ENCODE data around the gene EXOG. TPM values are rescaled to one million over a fixed set of nuclear protein-coding genes. Genes with fewer than 3 reads are reported as not detected.

Gene EXOG
- total RNA-seq, 4 donors from 2014 or later, result 14.9 to 37.8 (median 30.8) TPM

DNA sequence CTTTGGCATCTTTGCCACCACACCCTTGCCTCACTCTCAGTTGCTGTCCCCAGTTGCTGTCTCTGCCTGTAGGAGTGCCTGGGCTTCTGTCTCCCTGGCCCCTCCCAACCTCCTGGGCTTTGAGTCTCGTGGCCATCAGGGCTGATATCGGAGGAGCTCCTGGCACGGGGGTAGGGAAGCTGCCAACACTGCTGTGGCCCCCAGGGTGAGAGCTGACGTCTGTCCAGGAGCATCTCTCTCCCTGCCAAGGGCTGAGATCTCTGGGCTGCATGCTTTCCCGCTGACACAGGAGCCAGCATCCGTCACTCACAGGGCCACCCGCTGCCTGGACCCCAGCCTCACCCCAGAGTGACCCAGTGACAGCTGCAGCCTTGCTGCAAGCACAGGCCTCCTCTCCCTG, 47.4 kb downstream of the EXOG start:
- H3K27me3 ChIP-seq, result no peaks in the 10 kb centered on the region
- no peak for DNase-seq (ENCODE audit: extremely low spot score)
- intact Hi-C loops (cut with DNase I), result no loop called here
- H3K4me3 ChIP-seq, result no peak overlapping the region
- H3K27ac ChIP-seq (replicated peaks in 1 of 4), result no peak overlapping the region
- no peak for TF ChIP-seq POLR2AphosphoS5 (IDR thresholded peaks at IDR 0.05)
- no peak for TF ChIP-seq POLR2A (IDR thresholded peaks at IDR 0.05; ENCODE audit: low read depth)
- no peak for TF ChIP-seq EP300 (IDR thresholded peaks at IDR 0.05)
- TF ChIP-seq, protein P1, sequence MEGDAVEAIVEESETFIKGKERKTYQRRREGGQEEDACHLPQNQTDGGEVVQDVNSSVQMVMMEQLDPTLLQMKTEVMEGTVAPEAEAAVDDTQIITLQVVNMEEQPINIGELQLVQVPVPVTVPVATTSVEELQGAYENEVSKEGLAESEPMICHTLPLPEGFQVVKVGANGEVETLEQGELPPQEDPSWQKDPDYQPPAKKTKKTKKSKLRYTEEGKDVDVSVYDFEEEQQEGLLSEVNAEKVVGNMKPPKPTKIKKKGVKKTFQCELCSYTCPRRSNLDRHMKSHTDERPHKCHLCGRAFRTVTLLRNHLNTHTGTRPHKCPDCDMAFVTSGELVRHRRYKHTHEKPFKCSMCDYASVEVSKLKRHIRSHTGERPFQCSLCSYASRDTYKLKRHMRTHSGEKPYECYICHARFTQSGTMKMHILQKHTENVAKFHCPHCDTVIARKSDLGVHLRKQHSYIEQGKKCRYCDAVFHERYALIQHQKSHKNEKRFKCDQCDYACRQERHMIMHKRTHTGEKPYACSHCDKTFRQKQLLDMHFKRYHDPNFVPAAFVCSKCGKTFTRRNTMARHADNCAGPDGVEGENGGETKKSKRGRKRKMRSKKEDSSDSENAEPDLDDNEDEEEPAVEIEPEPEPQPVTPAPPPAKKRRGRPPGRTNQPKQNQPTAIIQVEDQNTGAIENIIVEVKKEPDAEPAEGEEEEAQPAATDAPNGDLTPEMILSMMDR (IDR thresholded peaks at IDR 0.05), result no peak
- H3K36me3 ChIP-seq, result no peaks in the 10 kb centered on the region
- peaks cover 0 to 47% (median 0%) of the 10 kb centered on the region in 4 donors for H3K4me1 ChIP-seq
- WGBS, result 34% methylated on average over 3 of the region's 7 CpGs
- no peaks in the 10 kb centered on the region for H3K9me3 ChIP-seq

- no peak for TF ChIP-seq EP300 (IDR thresholded peaks at IDR 0.05)
- TF ChIP-seq, protein P1 (IDR thresholded peaks at IDR 0.05), result no peak
- TF ChIP-seq POLR2A (IDR thresholded peaks at IDR 0.05; ENCODE audit: low read depth), result no peak
- no peak for TF ChIP-seq POLR2AphosphoS5 (IDR thresholded peaks at IDR 0.05)
- 100% methylated on average over 3 of the region's 3 CpGs for WGBS
- Histone ChIP-seq H3K4me1 (peaks cover 0 to 41% (median 0%) of the 10 kb centered on the region in 4 donors), H3K36me3 (peaks cover 0 to 6% (median 0%) of the 10 kb centered on the region in 4 donors), H3K27me3 (no peaks in the 10 kb centered on the region), H3K27ac (replicated peaks in 1 of 4) (no peak overlapping the region), H3K9me3 (no peaks in the 10 kb centered on the region), H3K4me3 (no peak overlapping the region)
- intact Hi-C loops (cut with DNase I), result no loop called here
- DNase-seq (ENCODE audit: extremely low spot score), result no peak
These were observed 48.8 kb downstream of the EXOG start for GRCh38 chr3:38544926-38545325.

GRCh38 chr3:38545550-38545949, 49.4 kb downstream of the EXOG start:
- H3K36me3 ChIP-seq, result peaks cover 0 to 12% (median 0%) of the 10 kb centered on the region in 4 donors
- H3K4me1 ChIP-seq, result peaks cover 0 to 37% (median 0%) of the 10 kb centered on the region in 4 donors
- TF ChIP-seq POLR2AphosphoS5 (IDR thresholded peaks at IDR 0.05) (no peak), POLR2A (IDR thresholded peaks at IDR 0.05; ENCODE audit: low read depth) (no peak), EP300 (IDR thresholded peaks at IDR 0.05) (no peak)
- TF ChIP-seq, protein P1 (IDR thresholded peaks at IDR 0.05), result no peak
- no peak overlapping the region for H3K27ac ChIP-seq (replicated peaks in 1 of 4)
- H3K27me3 ChIP-seq, result no peaks in the 10 kb centered on the region
- intact Hi-C loops (cut with DNase I), result no loop called here
- DNase-seq (ENCODE audit: extremely low spot score), result no peak
- H3K9me3 ChIP-seq, result no peaks in the 10 kb centered on the region
- WGBS, result 69% methylated on average over 1 of the region's 1 CpG
- no peak overlapping the region for H3K4me3 ChIP-seq

DNA sequence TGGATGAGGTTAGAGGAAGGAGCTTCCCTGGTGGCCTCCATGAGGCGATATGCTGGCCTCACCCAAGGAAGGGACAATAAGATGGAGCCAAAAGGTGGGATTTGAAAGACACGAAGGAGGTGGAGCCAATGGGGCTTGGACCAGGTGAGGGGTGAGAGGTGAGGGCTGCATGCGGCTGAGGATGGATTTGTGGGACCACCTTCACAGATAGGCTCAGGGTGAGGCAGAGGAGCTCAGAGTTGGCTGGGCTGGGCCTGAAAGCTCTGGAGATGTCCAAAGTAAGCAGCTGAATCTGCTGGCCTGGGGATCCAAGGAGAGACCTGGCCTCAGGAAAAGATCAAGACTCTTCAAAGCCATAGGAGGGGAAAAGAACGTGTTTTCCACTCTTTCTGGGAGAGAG, 49.8 kb downstream of the EXOG start:
- Histone ChIP-seq H3K9me3 (no peaks in the 10 kb centered on the region), H3K4me3 (no peak overlapping the region), H3K27me3 (no peaks in the 10 kb centered on the region), H3K4me1 (peaks cover 0 to 37% (median 0%) of the 10 kb centered on the region in 4 donors), H3K27ac (replicated peaks in 1 of 4) (no peak overlapping the region), H3K36me3 (peaks cover 0 to 16% (median 0%) of the 10 kb centered on the region in 4 donors)
- WGBS, result 91% methylated on average over 4 of the region's 4 CpGs
- intact Hi-C loops (cut with DNase I), result no loop called here
- TF ChIP-seq POLR2A (IDR thresholded peaks at IDR 0.05; ENCODE audit: low read depth), result no peak
- no peak for TF ChIP-seq EP300 (IDR thresholded peaks at IDR 0.05)
- TF ChIP-seq, protein P1 (IDR thresholded peaks at IDR 0.05), result no peak
- TF ChIP-seq POLR2AphosphoS5 (IDR thresholded peaks at IDR 0.05), result no peak
- DNase-seq (ENCODE audit: extremely low spot score), result no peak
